HS-5 (cell line): ENCODE results near the gene OFD1.

Experiments used
- DNase-seq: peaks from one replicate; pipeline ENCODE4 v3.0.0-alpha.2; 2012; ENCODE audit warnings: low read depth

OFD1 gene

DNA sequence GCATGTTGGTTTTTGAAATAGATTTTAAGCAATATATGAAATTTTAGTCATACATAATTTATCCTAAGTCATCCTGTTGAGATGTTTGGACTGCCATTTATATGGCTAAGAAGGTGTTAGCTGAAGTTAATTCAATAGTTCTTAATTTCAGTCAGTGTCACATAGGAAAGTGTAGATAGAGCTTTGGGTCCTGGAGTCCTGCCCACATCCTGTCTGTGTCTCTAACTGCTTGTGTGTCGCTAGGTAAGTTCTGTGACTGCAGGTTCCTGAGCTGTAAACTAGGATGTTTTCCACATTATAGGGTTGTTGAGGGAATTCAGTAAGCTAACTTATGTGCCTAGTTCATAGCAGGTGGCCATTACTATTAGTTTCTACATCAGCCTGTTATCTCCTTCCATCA lies 20.7 kb downstream of the OFD1 start:
- DNase-seq, result no peak

GRCh38 chrX:13756381-13756780 lies 21.8 kb downstream of the OFD1 start:
- no peak for DNase-seq

GRCh38 chrX:13759152-13759718 lies 24.7 kb downstream of the OFD1 start:
- DNase-seq, result no peak

- no peak for DNase-seq
Observed at GRCh38 chrX:13760426-13760825, 25.9 kb downstream of the OFD1 start.

DNA sequence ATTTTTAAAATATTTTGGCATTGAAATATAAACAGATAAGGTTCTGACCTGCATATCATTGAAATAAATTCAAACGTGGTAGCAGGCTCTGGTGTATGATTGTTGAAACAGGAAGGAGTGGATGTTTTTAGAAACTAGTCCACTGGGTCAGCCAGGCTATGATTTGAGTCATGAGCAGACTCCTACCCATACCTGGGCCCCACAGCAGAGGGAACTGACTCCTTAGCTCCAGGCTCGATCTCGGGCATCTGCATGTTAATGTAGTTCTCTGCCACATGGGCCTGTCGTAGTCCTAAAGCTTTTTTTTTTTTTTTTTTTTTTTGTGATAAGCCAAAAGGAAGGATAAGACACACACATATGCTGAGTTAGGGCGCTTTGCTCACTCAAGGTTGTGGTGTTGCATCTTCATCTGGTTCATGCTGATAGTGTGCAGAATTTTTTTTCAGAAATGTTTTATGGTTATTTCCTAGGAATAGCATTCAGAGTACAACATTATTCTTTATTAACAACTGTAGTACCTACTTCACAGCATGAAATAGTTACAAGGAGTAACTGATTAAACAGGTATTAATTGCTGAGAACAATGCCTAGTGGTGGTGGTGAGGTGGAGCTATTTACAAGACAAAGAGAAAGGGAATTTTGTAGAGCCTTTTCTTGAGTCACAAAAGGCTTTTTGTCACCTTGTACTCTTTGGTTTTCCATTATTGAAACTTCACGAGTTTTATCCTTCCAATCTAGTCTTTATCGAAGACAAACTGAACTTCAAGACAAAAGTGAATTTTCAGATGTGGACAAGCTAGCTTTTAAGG lies 27.3 kb downstream of the OFD1 start:
- DNase-seq, result no peak

DNA sequence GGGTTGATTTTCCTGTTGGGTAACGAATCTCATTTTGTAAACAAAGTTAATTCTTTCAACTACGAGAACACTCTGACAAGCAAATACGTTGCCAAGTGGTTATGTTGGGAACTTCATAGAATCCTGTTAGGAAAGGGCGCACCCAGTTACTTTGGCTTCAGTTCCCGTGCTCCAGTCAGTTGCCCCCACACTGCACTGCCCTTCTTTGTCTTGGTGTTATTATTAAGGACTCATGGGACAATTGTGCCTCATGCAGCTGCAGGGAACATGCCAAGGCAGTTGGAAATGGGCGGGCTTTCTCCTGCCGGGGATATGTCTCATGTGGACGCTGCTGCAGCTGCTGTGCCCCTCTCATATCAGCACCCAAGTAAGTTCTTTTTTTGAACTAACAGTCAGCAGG lies 28.9 kb downstream of the OFD1 start:
- DNase-seq, result no peak

DNA sequence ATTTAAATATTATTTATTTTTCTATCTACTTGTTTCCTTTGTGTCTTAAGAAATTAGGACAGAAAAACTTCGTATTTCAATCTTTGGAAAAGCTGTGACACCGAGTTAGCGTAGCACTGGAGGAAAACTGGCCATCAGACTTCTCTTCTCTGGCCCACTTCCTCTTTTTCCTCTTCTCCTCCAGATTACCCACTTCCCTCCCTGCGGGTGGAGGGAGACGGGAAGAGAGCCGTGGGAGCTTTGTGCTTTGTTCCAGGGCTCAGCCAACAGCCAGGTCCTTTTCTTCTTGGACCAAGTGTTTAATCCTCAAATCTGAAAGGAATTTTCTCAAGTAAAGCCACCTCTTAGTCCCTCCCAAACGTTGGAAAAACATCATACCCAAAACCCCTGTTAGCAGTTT lies 29.7 kb downstream of the OFD1 start:
- no peak for DNase-seq

GRCh38 chrX:13764765-13765164 lies 30.2 kb downstream of the OFD1 start:
- no peak for DNase-seq

DNA sequence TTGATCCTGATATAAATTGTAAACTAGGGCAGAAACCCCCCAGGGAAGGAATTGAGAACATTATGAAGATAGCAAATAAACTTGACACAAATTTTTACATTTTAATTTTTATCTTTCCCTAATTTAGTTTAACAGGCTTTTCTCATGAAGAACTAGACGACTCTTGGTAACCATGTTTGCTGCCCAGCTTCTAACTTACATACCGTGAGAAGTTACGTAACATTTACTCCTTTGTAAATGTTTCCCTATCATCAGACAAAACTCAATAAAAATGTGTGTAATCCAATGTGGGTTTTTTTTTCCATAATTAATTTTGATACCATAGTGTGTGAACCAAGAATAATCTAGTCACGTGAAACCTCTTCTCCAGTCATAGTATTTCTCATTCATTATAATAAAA lies 34.4 kb downstream of the OFD1 start:
- no peak for DNase-seq

DNA sequence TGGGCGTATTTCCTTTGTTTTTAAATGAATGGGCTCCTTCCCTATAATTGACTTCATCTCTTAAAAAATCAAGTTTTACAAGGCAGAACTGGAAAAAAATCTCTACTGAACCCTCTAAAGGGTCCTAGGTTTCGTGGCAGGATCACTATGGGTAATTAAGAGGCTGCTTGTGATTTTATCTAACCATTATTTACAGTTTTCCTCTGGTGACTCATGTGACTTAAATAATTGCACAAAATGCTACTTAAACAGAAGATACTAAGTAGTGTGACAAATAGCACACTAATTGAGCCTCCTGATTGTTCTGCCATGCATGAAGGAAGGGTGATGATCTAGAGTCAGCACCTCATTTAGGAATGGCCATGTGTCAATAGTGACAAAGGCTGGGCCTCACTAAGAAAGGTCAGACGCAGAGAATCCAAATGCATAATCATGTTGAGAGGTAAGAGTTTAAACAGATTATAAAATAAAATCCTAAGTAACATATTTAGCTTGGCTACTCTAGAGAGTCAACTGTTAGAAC lies 35.5 kb downstream of the OFD1 start:
- DNase-seq, result no peak

GRCh38 chrX:13774696-13775095 lies 40.1 kb downstream of the OFD1 start:
- no peak for DNase-seq

- no peak for DNase-seq
Observed at GRCh38 chrX:13775837-13776236, 41.3 kb downstream of the OFD1 start.

GRCh38 chrX:13776387-13776786 lies 41.8 kb downstream of the OFD1 start:
- DNase-seq, result no peak

DNA sequence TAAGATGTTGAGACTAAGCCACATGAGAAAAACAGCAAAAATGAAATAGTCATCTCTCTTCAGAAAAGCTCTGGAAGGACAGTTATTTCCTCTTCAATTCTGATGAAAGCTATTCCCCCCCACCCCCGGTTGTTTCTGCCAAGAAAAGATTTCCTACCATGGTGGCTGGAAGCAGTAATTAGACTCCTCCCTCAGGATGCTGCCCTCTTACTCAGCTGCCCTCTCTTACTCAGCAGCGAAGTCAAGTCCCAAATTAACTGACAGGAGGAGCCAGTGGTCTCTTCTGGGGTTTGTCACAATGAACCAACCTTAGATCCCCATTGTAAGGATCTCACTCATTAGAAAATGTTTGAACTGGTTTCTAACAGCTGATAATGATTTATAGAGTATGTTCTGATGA lies 44.4 kb downstream of the OFD1 start:
- peak; percentile 2 for DNase-seq

DNA sequence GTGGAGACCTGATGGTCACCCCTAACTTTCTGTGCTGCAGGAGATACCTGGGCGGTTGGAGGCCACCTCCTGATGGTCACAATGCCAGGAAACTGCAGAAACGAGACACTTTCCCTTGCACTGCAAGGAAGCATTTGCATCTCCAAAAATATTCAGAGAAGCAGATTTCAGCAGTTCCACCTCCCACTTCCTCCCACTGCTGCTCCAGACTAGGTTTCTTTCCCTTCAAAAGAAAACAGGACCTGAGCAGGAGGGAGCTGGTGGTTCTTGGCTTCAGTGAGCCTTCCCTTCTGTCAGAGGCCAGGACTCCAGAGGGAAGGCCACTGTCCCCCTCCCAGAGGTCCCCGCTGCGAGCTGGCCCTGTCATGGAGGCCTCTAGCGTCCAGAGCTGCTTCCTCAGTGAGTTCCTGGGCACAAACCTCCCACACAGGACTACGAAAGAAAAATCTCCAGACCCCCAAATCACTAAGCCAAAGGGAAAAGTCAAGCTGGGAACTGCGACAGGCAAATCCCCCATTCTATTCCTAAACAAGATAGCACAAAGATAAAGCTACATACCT lies 46.4 kb downstream of the OFD1 start:
- no peak for DNase-seq

DNA sequence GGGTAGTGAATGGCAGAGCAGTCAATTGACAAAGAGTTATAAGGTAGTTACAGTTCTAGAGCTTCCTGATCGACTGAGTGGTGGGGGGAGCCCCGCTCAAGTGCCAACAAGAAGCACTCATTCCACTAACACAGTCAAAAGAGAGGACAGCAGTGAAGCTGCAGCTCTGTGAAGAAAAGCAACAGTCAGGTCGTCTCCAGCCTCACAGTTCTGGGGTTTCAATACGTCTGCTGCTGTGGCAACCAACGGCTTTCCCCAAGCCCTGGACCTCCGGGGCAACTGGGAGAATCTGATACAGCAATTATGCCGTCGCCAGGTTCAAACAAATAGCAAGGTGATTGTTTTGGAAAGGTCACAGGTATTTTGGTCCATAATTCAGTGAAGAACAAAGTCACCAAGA lies 51.5 kb downstream of the OFD1 start:
- DNase-seq, result no peak

DNA sequence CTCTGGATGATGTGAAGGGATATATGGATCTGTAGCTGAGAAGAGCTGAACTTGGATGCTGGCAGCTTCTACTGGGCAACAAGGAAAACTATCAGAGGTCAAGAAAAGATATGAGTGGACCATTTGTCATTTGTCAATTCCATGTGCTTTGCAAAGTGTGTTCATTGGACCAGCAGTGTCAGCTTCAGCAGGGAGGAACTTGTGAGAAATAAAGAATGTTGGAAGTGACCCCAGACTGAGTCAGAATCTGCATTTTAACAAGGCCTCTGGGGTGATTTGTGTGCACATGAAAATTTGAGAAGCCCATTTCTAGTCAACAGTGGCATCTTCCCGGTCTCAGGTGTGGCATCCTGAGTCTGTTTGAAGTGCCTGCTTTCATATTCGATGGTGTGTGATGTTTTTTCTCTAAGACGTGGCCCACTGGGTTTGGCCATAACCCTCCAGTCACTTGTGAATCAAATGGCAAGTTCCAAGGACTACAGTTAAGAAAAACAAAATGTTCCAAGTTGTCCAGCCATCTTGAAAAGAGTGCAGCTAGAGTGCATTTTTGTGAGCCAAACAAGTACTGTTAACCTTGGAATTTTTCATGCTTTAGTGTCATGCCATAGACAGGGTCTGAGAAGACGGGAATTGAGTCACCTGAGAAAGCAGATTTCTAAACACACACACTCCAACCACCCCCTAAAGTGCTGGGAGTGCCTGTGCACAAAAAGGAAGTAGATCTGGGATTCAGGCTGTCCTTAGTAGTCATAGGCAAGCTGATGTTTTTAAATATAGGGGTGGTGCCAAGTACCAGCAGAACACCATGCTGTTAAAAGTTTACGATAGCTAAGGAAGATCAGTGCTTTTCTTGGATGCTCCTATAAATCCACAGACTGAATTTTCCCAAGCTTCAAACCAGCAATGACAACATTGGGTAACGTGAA lies 55.9 kb downstream of the OFD1 start:
- DNase-seq, result no peak

- no peak for DNase-seq
Observed at GRCh38 chrX:13791145-13791544, 56.6 kb downstream of the OFD1 start.

- no peak for DNase-seq
Observed at GRCh38 chrX:13791559-13791958, 57.0 kb downstream of the OFD1 start.

DNA sequence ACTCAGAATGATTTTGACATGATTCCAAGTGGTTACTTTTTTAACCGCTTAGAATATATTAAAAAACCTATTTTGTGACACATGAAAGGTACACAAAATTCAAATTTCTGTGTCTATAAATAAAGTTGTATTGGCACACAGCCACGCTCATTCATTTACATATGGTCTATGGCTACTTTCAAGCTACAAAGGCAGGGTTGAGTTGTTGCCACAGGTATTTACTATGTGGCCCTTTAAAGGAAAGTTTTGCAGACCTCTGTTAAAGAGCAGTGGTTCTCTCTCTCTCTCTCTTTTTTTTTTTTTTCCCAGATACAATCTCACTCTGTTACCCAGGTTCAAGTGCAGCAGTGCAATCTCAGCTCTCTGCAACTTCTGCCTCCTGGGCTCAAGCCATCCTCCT lies 59.3 kb downstream of the OFD1 start:
- DNase-seq, result no peak

GRCh38 chrX:13794417-13794816 lies 59.9 kb downstream of the OFD1 start:
- no peak for DNase-seq

DNA sequence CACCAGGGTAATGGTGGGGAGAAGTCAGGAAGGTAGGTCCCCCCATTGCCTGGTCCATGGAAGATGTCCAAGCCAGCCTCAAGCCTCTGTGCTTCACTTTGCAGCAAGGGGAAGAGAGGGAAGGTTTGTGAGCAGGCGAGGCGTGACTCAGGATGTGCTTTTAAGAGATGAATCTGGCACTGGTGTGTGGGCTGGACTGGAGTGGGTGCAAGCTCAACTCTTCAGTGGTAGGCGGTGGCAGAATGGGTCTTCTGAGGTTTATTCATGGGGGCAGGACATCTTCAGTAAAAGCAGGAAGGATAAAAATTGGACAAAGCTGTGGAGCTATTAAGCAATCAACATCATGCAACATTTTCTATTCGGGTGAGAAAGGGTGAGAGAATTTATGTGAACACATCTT lies 63.0 kb downstream of the OFD1 start:
- no peak for DNase-seq
